ENCODE results near the gene TASOR2. TPM values are rescaled to one million over a fixed set of nuclear protein-coding genes. Genes with fewer than 3 reads are reported as not detected.

TASOR2 gene
- polyA plus RNA-seq, 1 donor from 2014 or later = 28.6 TPM

GRCh38 chr10:5647507-5648240, 37.0 kb upstream of the TASOR2 start:
- H3K4me3 ChIP-seq (ENCODE audit: low read length) = no peak overlapping the region
- no peaks in the 10 kb centered on the region for H3K36me3 ChIP-seq (ENCODE audit: insufficient read depth, low read length)
- no peak for TF ChIP-seq TAF1 (IDR thresholded peaks at IDR 0.05; ENCODE audit: low read depth)
- H3K9me3 ChIP-seq (ENCODE audit: low read length) = no peaks in the 10 kb centered on the region
- H3K9me2 ChIP-seq (ENCODE audit: insufficient read depth, low read length) = no peaks in the 10 kb centered on the region
- H2AFZ ChIP-seq (ENCODE audit: low read depth, low read length) = no peak overlapping the region
- H3F3A ChIP-seq (ENCODE audit: insufficient read depth, low read length, poor library complexity, severe bottlenecking) = no peaks in the 10 kb centered on the region
- no peaks in the 10 kb centered on the region for H3K79me2 ChIP-seq (replicated peaks; ENCODE audit: insufficient read depth, low read length)
- H3K9ac ChIP-seq (ENCODE audit: low read length) = no peak overlapping the region
- H4K20me1 ChIP-seq (ENCODE audit: insufficient read depth) = no peaks in the 10 kb centered on the region
- H3K4me2 ChIP-seq (ENCODE audit: low read length) = no peak overlapping the region
- H3K27ac ChIP-seq (ENCODE audit: low read length) = no peak overlapping the region
- H3K27me3 ChIP-seq (ENCODE audit: insufficient read depth, low read depth, low read length) = no peaks in the 10 kb centered on the region

GRCh38 chr10:5648494-5649457, 35.9 kb upstream of the TASOR2 start:
- no peak overlapping the region for H2AFZ ChIP-seq (ENCODE audit: low read depth, low read length)
- no peaks in the 10 kb centered on the region for H3K9me2 ChIP-seq (ENCODE audit: insufficient read depth, low read length)
- no peaks in the 10 kb centered on the region for H4K20me1 ChIP-seq (ENCODE audit: insufficient read depth)
- no peaks in the 10 kb centered on the region for H3K79me2 ChIP-seq (replicated peaks; ENCODE audit: insufficient read depth, low read length)
- H3K27me3 ChIP-seq (ENCODE audit: insufficient read depth, low read depth, low read length) = no peaks in the 10 kb centered on the region
- TF ChIP-seq TAF1 (IDR thresholded peaks at IDR 0.05; ENCODE audit: low read depth) (no peak), SMC3 (conservative IDR thresholded peaks at IDR 0.05; ENCODE audit: poor library complexity) (no peak), POLR2AphosphoS5 (IDR thresholded peaks at IDR 0.05) (no peak), EP300 (conservative IDR thresholded peaks at IDR 0.05; ENCODE audit: poor library complexity, severe bottlenecking) (no peak), RAD21 (conservative IDR thresholded peaks at IDR 0.05) (no peak)
- TF ChIP-seq, protein P1, sequence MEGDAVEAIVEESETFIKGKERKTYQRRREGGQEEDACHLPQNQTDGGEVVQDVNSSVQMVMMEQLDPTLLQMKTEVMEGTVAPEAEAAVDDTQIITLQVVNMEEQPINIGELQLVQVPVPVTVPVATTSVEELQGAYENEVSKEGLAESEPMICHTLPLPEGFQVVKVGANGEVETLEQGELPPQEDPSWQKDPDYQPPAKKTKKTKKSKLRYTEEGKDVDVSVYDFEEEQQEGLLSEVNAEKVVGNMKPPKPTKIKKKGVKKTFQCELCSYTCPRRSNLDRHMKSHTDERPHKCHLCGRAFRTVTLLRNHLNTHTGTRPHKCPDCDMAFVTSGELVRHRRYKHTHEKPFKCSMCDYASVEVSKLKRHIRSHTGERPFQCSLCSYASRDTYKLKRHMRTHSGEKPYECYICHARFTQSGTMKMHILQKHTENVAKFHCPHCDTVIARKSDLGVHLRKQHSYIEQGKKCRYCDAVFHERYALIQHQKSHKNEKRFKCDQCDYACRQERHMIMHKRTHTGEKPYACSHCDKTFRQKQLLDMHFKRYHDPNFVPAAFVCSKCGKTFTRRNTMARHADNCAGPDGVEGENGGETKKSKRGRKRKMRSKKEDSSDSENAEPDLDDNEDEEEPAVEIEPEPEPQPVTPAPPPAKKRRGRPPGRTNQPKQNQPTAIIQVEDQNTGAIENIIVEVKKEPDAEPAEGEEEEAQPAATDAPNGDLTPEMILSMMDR (IDR thresholded peaks at IDR 0.05; ENCODE audit: poor library complexity, severe bottlenecking) = no peak
- H3K9me3 ChIP-seq (ENCODE audit: low read length) = no peaks in the 10 kb centered on the region
- H3K4me3 ChIP-seq (ENCODE audit: low read length) = no peak overlapping the region
- no peak overlapping the region for H3K9ac ChIP-seq (ENCODE audit: low read length)
- no peaks in the 10 kb centered on the region for H3F3A ChIP-seq (ENCODE audit: insufficient read depth, low read length, poor library complexity, severe bottlenecking)
- H3K4me2 ChIP-seq (ENCODE audit: low read length) = no peak overlapping the region
- no peaks in the 10 kb centered on the region for H3K36me3 ChIP-seq (ENCODE audit: insufficient read depth, low read length)
- no peak overlapping the region for H3K27ac ChIP-seq (ENCODE audit: low read length)

- Histone ChIP-seq H2AFZ (ENCODE audit: low read depth, low read length) (no peak overlapping the region), H4K20me1 (ENCODE audit: insufficient read depth) (no peaks in the 10 kb centered on the region), H3K9me3 (ENCODE audit: low read length) (no peaks in the 10 kb centered on the region), H3K36me3 (ENCODE audit: insufficient read depth, low read length) (no peaks in the 10 kb centered on the region), H3K4me3 (ENCODE audit: low read length) (no peak overlapping the region), H3K9ac (ENCODE audit: low read length) (no peak overlapping the region), H3K79me2 (replicated peaks; ENCODE audit: insufficient read depth, low read length) (no peaks in the 10 kb centered on the region), H3K9me2 (ENCODE audit: insufficient read depth, low read length) (no peaks in the 10 kb centered on the region), H3F3A (ENCODE audit: insufficient read depth, low read length, poor library complexity, severe bottlenecking) (no peaks in the 10 kb centered on the region), H3K4me2 (ENCODE audit: low read length) (no peak overlapping the region), H3K27me3 (ENCODE audit: insufficient read depth, low read depth, low read length) (no peaks in the 10 kb centered on the region), H3K27ac (ENCODE audit: low read length) (no peak overlapping the region)
- TF ChIP-seq SMC3 (conservative IDR thresholded peaks at IDR 0.05; ENCODE audit: poor library complexity) (no peak), EZH2 (IDR thresholded peaks at IDR 0.05; ENCODE audit: borderline replicate concordance, insufficient read depth, low read length, poor library complexity, severe bottlenecking) (no peak), MXI1 (conservative IDR thresholded peaks at IDR 0.05; ENCODE audit: poor library complexity, severe bottlenecking) (no peak), TAF1 (IDR thresholded peaks at IDR 0.05; ENCODE audit: low read depth) (no peak), EP300 (conservative IDR thresholded peaks at IDR 0.05; ENCODE audit: poor library complexity, severe bottlenecking) (no peak), RAD21 (conservative IDR thresholded peaks at IDR 0.05) (no peak), POLR2AphosphoS5 (IDR thresholded peaks at IDR 0.05) (no peak)
- TF ChIP-seq, protein P1 (IDR thresholded peaks at IDR 0.05; ENCODE audit: poor library complexity, severe bottlenecking) = no peak
- TF ChIP-seq, protein P2, sequence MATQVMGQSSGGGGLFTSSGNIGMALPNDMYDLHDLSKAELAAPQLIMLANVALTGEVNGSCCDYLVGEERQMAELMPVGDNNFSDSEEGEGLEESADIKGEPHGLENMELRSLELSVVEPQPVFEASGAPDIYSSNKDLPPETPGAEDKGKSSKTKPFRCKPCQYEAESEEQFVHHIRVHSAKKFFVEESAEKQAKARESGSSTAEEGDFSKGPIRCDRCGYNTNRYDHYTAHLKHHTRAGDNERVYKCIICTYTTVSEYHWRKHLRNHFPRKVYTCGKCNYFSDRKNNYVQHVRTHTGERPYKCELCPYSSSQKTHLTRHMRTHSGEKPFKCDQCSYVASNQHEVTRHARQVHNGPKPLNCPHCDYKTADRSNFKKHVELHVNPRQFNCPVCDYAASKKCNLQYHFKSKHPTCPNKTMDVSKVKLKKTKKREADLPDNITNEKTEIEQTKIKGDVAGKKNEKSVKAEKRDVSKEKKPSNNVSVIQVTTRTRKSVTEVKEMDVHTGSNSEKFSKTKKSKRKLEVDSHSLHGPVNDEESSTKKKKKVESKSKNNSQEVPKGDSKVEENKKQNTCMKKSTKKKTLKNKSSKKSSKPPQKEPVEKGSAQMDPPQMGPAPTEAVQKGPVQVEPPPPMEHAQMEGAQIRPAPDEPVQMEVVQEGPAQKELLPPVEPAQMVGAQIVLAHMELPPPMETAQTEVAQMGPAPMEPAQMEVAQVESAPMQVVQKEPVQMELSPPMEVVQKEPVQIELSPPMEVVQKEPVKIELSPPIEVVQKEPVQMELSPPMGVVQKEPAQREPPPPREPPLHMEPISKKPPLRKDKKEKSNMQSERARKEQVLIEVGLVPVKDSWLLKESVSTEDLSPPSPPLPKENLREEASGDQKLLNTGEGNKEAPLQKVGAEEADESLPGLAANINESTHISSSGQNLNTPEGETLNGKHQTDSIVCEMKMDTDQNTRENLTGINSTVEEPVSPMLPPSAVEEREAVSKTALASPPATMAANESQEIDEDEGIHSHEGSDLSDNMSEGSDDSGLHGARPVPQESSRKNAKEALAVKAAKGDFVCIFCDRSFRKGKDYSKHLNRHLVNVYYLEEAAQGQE (IDR thresholded peaks at IDR 0.05; ENCODE audit: borderline replicate concordance) = no peak
These were observed 34.9 kb upstream of the TASOR2 start for GRCh38 chr10:5649746-5650145.
